Stimulated activated CD8-positive, alpha-beta memory T cell treated with anti-CD3 and anti-CD28 coated beads, Interleukin-15, amount 100 ng/mL, for 24 hours (primary cell): ENCODE measurements around the gene ATOH1.

ENCODE experiments used
- DNase-seq: peaks from one replicate; pipeline ENCODE4 v3.0.0-alpha.2; 2020; ENCODE audit warnings: low read depth

ATOH1 gene

GRCh38 chr4:93834249-93835066 lies 5.9 kb downstream of the ATOH1 start:
- DNase-seq = no peak

- DNase-seq = no peak
Measured at GRCh38 chr4:93835929-93836328, 7.4 kb downstream of the ATOH1 start.

GRCh38 chr4:93839704-93840103 lies 11.2 kb downstream of the ATOH1 start:
- no peak for DNase-seq

- no peak for DNase-seq
Measured at GRCh38 chr4:93841803-93842345, 13.3 kb downstream of the ATOH1 start.

GRCh38 chr4:93842601-93843252 lies 14.2 kb downstream of the ATOH1 start:
- DNase-seq = no peak

- no peak for DNase-seq
Measured at GRCh38 chr4:93843772-93844171, 15.2 kb downstream of the ATOH1 start.

GRCh38 chr4:93852680-93853079 lies 24.1 kb downstream of the ATOH1 start:
- DNase-seq = no peak

- no peak for DNase-seq
Measured at GRCh38 chr4:93855926-93856325, 27.4 kb downstream of the ATOH1 start.

- DNase-seq = no peak
Measured at GRCh38 chr4:93865650-93866049, 37.1 kb downstream of the ATOH1 start.

- no peak for DNase-seq
Measured at GRCh38 chr4:93867416-93868001, 39.0 kb downstream of the ATOH1 start.

GRCh38 chr4:93870876-93871458 lies 42.4 kb downstream of the ATOH1 start:
- DNase-seq = no peak

- DNase-seq = no peak
Measured at GRCh38 chr4:93876754-93877153, 48.2 kb downstream of the ATOH1 start.

GRCh38 chr4:93878566-93878965 lies 50.0 kb downstream of the ATOH1 start:
- DNase-seq = no peak

GRCh38 chr4:93879919-93880318 lies 51.4 kb downstream of the ATOH1 start:
- DNase-seq = no peak
